Stimulated activated CD4-positive, alpha-beta T cell treated with anti-CD3 and anti-CD28 coated beads, Interleukin-2, amount 100 ng/mL, for 4 hours (primary cell): Measurements from ENCODE around the gene ATG10.
"Not testable (repeated sequence)": the region's sequence is repeated elsewhere in the genome, so short reads cannot be mapped to it uniquely, and the experiment has no call there.

Source experiments
- DNase-seq: peaks from one replicate; pipeline ENCODE4 v3.0.0-alpha.2; 2020; ENCODE audit warnings: low read depth

The ATG10 gene

GRCh38 chr5:82225525-82226172 lies 253.8 kb downstream of the ATG10 start:
- DNase-seq = peak; percentile 29

- no peak for DNase-seq
These were observed 263.1 kb downstream of the ATG10 start for GRCh38 chr5:82234885-82235284.

DNA sequence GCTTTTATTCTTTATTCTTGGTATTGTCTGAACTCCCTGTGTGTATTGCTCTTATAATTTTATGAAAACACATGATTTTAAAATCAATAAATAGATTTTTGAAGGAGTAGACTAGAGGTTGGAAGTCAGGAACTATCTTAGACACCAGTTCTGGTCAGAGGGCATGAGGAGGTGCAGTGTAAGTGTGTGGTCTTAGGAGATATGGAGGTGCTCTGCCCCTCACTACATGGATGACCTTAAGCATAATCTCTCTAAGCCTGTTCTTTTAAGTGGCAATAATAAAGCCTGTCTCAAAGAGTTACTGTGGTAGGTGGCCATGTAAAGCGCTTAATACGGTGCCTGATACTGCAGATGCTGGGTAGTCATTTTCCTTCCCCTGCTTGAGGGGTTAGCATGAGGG lies 272.3 kb downstream of the ATG10 start:
- no peak for DNase-seq

GRCh38 chr5:82244854-82245635 lies 273.2 kb downstream of the ATG10 start:
- DNase-seq = no peak

GRCh38 chr5:82246960-82247574 lies 275.2 kb downstream of the ATG10 start:
- no peak for DNase-seq

GRCh38 chr5:82252744-82253143 lies 280.9 kb downstream of the ATG10 start:
- no peak for DNase-seq

DNA sequence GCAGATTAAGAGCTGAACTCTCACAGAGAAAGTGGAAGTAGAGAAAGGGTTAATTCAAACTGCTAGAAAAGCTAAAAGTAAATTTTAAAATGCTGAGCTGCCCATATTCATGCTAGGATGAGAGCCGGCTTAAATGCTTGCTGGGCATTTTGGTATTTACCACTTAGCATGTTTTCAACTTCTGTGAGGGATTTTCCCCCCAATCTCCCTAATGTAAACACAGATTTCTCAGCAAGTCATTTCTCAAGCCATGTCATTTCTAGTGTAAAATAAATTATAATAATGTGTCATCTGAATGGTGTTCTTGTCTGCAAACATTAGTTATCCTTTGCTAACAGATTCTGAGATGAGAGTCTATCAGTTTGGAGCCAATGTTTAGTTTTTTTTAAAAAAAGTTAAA lies 284.0 kb downstream of the ATG10 start:
- no peak for DNase-seq

DNA sequence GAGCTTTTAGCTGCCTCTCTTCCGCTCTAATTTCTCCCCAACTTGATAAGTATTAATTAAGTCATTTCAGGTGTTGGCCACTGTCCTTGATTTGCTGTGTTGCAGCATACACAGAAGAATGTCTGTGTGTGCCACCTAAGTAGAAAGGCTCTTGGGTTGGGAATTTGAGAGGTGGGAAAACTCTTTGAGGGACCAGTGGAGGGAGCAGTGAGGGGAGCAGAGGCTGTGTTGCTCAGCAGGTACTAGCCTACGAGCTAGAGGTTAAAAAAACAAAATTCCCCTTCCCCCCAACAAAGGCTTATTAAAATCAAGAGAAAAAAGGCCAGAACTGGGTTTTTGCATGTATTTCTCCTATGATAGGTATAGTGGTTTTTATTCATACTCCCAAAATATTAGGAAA lies 285.4 kb downstream of the ATG10 start:
- no peak for DNase-seq

GRCh38 chr5:82257729-82258128 lies 285.9 kb downstream of the ATG10 start:
- DNase-seq = no peak

DNA sequence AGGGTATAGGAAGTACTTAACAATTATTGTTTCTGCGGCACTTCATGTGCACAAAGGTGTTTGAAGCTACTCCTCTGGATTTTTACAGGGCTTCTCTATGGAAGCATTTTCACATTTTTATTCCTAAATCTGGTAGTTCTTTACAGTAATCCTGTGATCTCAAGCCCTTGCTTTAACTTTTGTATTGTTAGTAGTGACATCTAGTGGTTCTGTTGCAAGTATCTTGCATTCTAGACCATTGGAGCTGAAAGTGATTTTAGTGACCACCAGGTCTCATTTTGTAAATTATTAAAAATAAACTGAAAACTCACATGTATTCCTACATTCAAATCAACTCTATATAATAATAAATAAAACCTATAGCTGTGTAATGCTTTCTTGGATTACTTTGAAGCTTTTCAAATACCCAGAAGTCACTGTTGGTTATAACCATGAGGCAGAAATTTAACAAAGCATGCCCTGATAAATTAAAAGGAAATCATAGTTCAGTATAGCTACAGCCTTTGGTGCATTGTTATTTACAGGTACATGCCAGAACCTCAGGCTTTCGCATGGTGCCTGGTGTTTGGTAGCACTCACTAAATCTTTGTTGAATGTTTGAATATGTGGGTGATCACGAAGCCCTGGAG lies 287.5 kb downstream of the ATG10 start:
- no peak for DNase-seq

DNA sequence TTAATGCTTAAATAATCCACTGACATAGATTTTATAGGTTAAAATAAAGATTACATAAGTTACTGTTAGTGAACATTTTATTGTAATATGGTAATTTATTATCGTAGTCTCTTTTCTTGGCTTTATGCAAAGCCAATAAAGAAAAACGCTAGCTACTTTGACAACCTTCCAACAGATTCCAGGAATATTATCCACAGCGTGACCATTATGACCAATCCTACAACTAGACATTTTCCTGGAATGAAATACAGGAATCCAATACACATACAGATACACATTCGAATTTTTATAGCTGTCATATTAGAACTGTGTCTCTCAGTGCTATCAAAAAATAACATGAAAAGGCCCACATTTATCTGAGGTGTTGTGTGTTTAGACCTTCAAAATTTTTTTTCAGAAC lies 293.2 kb downstream of the ATG10 start:
- DNase-seq = no peak

DNA sequence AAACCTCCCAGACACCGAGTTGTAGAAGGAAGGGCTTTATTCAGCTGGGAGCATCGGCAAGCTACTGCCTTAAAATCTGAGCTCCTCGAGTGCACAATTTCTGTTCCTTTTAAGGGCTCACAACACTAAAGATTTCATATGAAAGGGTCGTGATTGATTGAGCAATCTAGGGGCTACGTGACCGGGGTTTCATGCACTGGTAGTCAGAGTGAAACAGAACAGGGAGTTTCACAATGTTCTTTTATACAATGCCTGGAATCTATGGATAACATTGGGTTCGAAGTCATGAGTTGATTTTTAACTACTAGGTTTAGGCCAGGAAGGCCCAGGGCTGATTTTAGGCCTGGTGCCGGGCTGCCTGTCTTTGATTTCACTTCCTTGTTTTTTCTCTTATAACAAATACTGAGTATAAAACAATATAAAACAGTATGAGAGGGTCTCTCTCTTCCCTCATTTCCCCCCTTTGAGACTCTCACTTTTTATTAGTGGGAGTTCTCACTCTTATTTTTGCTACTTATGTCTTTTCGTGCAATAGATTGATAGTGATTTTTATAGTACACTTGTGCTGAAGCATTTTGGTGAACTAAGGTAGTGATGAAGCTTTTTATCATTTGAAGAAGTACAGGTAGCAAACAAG lies 295.6 kb downstream of the ATG10 start:
- DNase-seq = not testable (repeated sequence)

DNA sequence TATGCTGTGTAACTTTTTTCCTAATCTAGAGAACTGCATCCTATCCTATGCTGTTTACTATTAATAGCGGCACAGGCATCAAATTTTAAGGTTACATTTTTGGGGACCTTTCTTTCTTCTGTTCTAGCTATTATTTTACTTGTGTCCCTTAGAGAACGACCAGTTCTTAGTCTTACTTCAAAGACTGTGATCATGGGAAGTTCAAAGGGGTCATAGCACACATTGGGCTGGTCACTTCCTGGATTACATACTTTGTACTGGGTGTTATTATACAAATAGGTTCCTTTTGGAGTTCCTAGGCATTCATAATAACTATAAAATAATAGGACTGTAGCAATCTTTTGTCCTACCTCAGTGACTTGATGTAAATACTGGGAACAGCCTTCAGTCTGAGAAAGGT lies 297.5 kb downstream of the ATG10 start:
- not testable (repeated sequence) for DNase-seq

DNA sequence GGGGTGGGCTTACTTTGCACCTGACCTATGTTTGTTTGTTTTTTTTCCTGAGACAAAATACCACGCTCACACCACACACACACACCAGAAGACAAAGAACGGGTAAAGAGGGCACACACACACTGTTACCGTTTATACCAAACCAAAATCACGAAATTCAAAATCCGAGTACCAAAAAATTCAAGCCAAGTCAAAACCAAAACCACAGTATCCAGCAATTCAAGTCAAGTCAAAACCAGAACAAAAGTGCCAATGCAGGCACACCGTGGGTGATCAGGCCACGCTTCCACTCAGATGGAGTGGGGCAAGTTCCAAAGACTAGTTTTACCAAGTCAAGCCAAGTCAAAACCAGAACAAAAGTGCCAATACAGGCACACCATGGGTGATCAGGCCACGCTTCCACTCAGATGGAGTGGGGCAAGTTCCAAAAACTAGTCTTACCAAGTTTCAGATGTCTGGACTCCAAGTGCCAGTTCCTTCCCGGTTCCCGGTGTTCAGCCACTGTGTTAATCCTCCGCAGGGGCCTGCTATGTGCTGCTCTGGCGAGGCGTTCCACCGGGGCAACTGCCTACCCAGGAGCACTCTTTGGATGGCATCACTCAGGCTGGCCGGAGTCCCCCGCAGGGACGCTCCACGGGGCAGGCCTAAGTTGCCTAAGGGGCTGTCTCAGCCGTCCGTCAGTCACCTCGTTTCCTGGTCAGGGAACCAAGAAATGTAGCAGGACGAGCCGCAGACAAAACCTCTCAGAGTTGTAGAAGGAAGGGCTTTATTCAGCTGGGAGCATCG lies 300.9 kb downstream of the ATG10 start:
- DNase-seq = not testable (repeated sequence)

- not testable (repeated sequence) for DNase-seq
These were observed 301.6 kb downstream of the ATG10 start for GRCh38 chr5:82273426-82273825.

- no peak for DNase-seq
These were observed 302.8 kb downstream of the ATG10 start for GRCh38 chr5:82274343-82275211.

- DNase-seq = no peak
These were observed 303.4 kb downstream of the ATG10 start for GRCh38 chr5:82275216-82275664.

DNA sequence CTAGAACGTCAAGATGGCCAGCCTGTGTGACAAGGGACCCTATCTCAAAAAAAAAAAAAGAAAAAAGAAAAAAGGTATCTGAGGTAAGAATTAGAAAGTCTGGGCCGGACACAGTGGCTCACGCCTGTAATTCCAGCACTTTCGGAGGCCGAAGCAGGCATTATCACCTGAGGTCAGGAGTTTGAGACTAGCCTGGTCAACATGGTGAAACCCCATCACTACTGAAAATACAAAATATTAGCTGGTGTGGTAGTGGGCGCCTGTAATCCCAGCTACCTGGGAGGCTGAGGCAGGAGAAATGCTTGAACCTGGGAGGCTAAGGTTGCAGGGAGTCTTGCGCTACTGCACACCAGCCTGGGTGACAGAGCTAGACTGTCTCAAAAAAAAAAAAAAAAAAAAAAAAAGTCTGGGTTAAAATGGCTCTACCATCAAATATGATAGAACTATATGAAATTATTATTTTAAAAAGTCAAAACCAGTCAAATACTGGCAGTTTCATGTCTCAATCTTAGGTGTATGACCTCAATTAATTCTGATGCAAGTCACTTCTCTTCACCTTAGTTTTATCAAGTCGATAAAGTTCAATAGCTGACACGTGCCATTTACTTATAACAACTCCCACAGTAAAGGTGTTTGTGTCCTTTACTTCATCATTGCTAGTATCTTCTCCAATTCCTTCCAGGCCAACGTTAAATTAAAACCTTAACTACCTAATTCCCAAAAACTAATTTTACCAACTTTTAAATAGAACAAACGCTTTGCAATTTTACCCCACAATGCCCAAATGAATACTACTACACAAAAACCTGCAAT lies 305.2 kb downstream of the ATG10 start:
- DNase-seq = no peak

GRCh38 chr5:82277613-82277986 lies 305.8 kb downstream of the ATG10 start:
- DNase-seq = no peak
